ENCODE results near the gene TCP10L. TPM values are rescaled to one million over a fixed set of nuclear protein-coding genes. Genes with fewer than 3 reads are reported as not detected.

The TCP10L gene
- total RNA-seq, 1 donor from 2014 or later: 0.34 TPM

DNA sequence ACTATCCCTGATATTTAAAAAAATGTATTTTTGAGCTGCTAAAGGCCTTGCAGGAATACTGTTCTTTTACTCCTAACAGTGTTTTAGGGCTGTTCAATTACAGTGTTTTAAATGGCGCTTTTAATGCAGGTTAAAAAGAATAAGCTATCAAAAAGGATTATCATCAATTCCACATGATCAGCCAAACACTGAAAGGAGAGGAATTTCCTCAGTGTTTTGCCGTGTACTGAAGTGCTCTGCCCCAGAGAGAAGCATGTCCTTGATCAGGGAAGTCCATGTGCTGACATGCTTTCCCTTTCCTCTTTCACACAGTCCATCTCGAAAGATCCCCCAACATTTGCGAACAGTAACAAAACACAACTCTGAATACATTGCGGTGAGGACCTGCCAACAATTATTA, 23.5 kb upstream of the TCP10L start:
- H3K4me3 Mint-ChIP-seq (ENCODE audit: unreplicated experiment): no peak overlapping the region
- H3K9me3 Mint-ChIP-seq (ENCODE audit: unreplicated experiment): peaks cover 1% of the 10 kb centered on the region
- no peaks in the 10 kb centered on the region for H3K4me1 Mint-ChIP-seq (ENCODE audit: low read depth, unreplicated experiment)
- peaks cover 25% of the 10 kb centered on the region for H3K79me2 ChIP-seq (ENCODE audit: insufficient read depth, low read length)
- DNase-seq (ENCODE audit: low read depth) (no peak), FAIRE-seq (no peak)
- H3K36me3 Mint-ChIP-seq (ENCODE audit: low read depth, unreplicated experiment): peaks cover 10% of the 10 kb centered on the region
- no peaks in the 10 kb centered on the region for H3K27me3 ChIP-seq (ENCODE audit: insufficient read depth, low read length)
- no peak overlapping the region for H3K27ac ChIP-seq (ENCODE audit: low read depth, low read length)
- H3K4me3 ChIP-seq (ENCODE audit: insufficient read depth, low read depth, low read length): no peak overlapping the region
- H3K4me2 ChIP-seq (ENCODE audit: low read length): no peak overlapping the region
- no peaks in the 10 kb centered on the region for H3K4me1 ChIP-seq (ENCODE audit: insufficient read depth, low read length)
- peaks cover 21% of the 10 kb centered on the region for H3K36me3 ChIP-seq (ENCODE audit: insufficient read depth, low read length)
- peaks cover 9% of the 10 kb centered on the region for H4K20me1 ChIP-seq (ENCODE audit: insufficient read depth, low read length)
- no peaks in the 10 kb centered on the region for H3K27me3 Mint-ChIP-seq (ENCODE audit: low read depth, unreplicated experiment)
- no peak overlapping the region for H3K9ac ChIP-seq (ENCODE audit: low read length)
- H3K27ac Mint-ChIP-seq (ENCODE audit: unreplicated experiment): no peak overlapping the region
- H3K9me3 ChIP-seq (ENCODE audit: insufficient read depth, low read depth, low read length): no peaks in the 10 kb centered on the region
- H2AFZ ChIP-seq (ENCODE audit: low read depth, low read length): no peak overlapping the region
- TF ChIP-seq CTCF (IDR thresholded peaks at IDR 0.05; ENCODE audit: insufficient read depth, low read depth, low read length) (no peak), EZH2 (IDR thresholded peaks at IDR 0.05; ENCODE audit: insufficient read depth, low read length) (no peak)

DNA sequence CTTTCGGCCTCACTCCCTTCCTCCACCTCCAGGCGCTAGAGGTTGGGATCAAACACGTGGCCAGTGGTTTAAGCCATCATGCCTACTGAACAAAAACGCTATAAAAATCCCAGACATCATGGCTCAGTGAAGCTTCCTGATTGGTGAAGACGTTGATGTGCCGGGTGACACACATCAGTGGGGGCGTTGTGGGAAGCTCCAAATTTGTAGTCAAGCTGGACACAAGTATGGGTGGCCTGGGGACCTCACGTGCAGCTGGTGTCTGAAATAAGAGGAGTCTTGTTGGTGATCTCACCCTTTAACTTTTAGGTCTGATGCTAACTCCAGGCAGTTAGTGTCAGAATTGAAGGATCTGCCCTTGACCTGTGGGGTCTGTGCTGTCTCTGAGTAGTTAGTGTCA, 20.1 kb upstream of the TCP10L start:
- H3K9ac ChIP-seq (ENCODE audit: low read length): no peak overlapping the region
- H3K79me2 ChIP-seq (ENCODE audit: insufficient read depth, low read length): peaks cover 12% of the 10 kb centered on the region
- H3K9me3 Mint-ChIP-seq (ENCODE audit: unreplicated experiment): peaks cover 1% of the 10 kb centered on the region
- H3K36me3 Mint-ChIP-seq (ENCODE audit: low read depth, unreplicated experiment): peaks cover 10% of the 10 kb centered on the region
- no peaks in the 10 kb centered on the region for H3K4me1 ChIP-seq (ENCODE audit: insufficient read depth, low read length)
- H4K20me1 ChIP-seq (ENCODE audit: insufficient read depth, low read length): peaks cover 9% of the 10 kb centered on the region
- no peak overlapping the region for H3K27ac Mint-ChIP-seq (ENCODE audit: unreplicated experiment)
- DNase-seq (ENCODE audit: low read depth): no peak
- H2AFZ ChIP-seq (ENCODE audit: low read depth, low read length): no peak overlapping the region
- TF ChIP-seq EZH2 (IDR thresholded peaks at IDR 0.05; ENCODE audit: insufficient read depth, low read length) (no peak), CTCF (IDR thresholded peaks at IDR 0.05; ENCODE audit: insufficient read depth, low read depth, low read length) (no peak)
- no peaks in the 10 kb centered on the region for H3K27me3 Mint-ChIP-seq (ENCODE audit: low read depth, unreplicated experiment)
- H3K36me3 ChIP-seq (ENCODE audit: insufficient read depth, low read length): peaks cover 29% of the 10 kb centered on the region
- no peak overlapping the region for H3K4me2 ChIP-seq (ENCODE audit: low read length)
- no peaks in the 10 kb centered on the region for H3K9me3 ChIP-seq (ENCODE audit: insufficient read depth, low read depth, low read length)
- H3K27ac ChIP-seq (ENCODE audit: low read depth, low read length): no peak overlapping the region
- no peak overlapping the region for H3K4me3 Mint-ChIP-seq (ENCODE audit: unreplicated experiment)
- no peak overlapping the region for H3K4me3 ChIP-seq (ENCODE audit: insufficient read depth, low read depth, low read length)
- no peaks in the 10 kb centered on the region for H3K4me1 Mint-ChIP-seq (ENCODE audit: low read depth, unreplicated experiment)
- no peak for FAIRE-seq
- no peaks in the 10 kb centered on the region for H3K27me3 ChIP-seq (ENCODE audit: insufficient read depth, low read length)

DNA sequence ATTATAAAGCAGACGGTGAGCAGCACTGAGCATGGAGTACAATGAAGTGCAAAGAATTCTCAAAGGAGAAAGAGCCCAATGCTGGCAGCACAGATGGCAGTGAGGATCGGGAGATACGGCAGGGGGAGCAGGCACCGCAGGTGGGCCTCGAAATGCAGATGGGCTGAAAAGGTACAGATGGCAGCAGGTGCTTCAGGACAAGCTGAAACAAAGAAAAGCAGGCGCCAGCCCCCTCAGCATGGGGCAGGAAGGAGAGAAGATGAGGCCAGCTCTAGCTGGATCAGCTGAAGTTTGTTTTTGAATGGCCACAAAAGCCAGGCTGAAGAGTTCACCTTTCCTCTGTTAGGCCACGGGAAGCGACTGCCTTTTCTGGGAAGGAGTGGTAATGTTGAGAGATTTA, 19.1 kb upstream of the TCP10L start:
- Histone ChIP-seq H3K36me3 (ENCODE audit: insufficient read depth, low read length) (peaks cover 25% of the 10 kb centered on the region), H3K4me2 (ENCODE audit: low read length) (no peak overlapping the region), H3K4me3 (ENCODE audit: insufficient read depth, low read depth, low read length) (no peak overlapping the region), H3K9ac (ENCODE audit: low read length) (no peak overlapping the region), H3K27me3 (ENCODE audit: insufficient read depth, low read length) (no peaks in the 10 kb centered on the region), H4K20me1 (ENCODE audit: insufficient read depth, low read length) (no peaks in the 10 kb centered on the region), H3K27ac (ENCODE audit: low read depth, low read length) (no peak overlapping the region), H3K9me3 (ENCODE audit: insufficient read depth, low read depth, low read length) (no peaks in the 10 kb centered on the region), H3K4me1 (ENCODE audit: insufficient read depth, low read length) (no peaks in the 10 kb centered on the region), H3K79me2 (ENCODE audit: insufficient read depth, low read length) (peaks cover 3% of the 10 kb centered on the region), H2AFZ (ENCODE audit: low read depth, low read length) (no peak overlapping the region)
- Mint-ChIP-seq H3K27ac (ENCODE audit: unreplicated experiment) (no peak overlapping the region), H3K36me3 (ENCODE audit: low read depth, unreplicated experiment) (peaks cover 10% of the 10 kb centered on the region), H3K27me3 (ENCODE audit: low read depth, unreplicated experiment) (no peaks in the 10 kb centered on the region), H3K4me1 (ENCODE audit: low read depth, unreplicated experiment) (no peaks in the 10 kb centered on the region), H3K9me3 (ENCODE audit: unreplicated experiment) (peaks cover 1% of the 10 kb centered on the region), H3K4me3 (ENCODE audit: unreplicated experiment) (no peak overlapping the region)
- FAIRE-seq: no peak
- TF ChIP-seq CTCF (IDR thresholded peaks at IDR 0.05; ENCODE audit: insufficient read depth, low read depth, low read length) (no peak), EZH2 (IDR thresholded peaks at IDR 0.05; ENCODE audit: insufficient read depth, low read length) (no peak)
- DNase-seq (ENCODE audit: low read depth): no peak
